Activated CD4-positive, alpha-beta T cell treated with anti-CD3 and anti-CD28 coated beads for 24 hours (primary cell): ENCODE data around the gene CDC20.

Experiments
- DNase-seq, 2 donors: peaks; one replicate each; pipeline ENCODE4 v3.0.0-alpha.2; 2020; ENCODE audit warnings: low read depth in 2 of 2

CDC20 gene

DNA sequence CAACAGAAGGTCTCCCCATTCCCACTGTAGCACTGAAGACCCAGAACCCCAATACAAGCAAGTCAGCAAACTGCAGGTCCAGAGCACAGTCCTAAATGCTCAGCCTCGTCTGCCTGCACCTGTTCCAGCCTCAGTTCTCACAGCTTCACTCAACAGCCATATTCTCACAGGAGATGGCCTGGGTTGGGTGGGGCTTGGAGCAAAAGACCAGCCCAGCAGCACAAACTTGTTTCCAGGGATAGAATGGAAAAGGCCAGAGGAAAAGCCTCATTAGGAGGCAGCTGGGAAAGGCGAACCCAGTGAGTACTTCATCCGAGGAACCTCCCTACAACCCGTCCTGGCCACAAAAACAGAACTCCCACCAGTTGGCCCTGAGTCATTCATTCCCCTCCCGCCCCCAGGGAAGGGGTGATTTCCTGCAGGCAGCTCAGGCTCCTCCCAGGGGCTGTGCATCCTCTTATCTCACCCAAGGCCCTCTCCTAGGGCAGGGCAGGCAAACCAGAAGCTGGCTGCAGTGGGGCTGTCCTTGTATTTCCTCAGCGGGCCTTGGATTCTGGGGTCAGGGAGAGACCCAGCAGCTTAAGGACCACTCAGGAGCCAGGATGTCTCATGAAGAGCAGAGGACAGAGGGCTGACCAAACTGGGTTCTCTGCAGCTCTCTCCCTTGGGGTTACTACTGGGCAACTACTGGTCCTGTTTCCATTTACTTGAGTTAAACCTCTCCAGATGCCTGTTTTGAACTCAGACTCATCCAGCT, 28.6 kb upstream of the CDC20 start:
- DNase-seq = peak; percentile 37 to 55

DNA sequence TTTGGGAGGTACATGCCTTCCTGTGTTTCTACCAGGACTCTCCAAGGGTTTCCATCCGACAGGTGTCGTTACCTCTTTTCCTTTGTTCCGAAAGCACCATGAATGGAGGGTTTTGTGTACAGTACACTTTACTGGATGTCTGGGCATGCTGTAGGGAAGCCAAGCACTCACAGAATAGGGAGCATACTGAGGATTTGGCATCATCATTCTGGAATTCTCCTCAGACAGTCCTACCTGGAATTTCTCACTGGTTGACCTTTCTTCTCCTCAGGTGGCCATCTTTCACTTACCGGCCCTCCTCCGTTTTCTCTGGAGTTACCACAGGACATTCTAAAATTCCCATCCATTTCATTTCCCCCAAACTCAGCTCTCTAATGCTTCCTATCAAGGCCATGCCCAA, 27.1 kb upstream of the CDC20 start:
- DNase-seq = no peak

DNA sequence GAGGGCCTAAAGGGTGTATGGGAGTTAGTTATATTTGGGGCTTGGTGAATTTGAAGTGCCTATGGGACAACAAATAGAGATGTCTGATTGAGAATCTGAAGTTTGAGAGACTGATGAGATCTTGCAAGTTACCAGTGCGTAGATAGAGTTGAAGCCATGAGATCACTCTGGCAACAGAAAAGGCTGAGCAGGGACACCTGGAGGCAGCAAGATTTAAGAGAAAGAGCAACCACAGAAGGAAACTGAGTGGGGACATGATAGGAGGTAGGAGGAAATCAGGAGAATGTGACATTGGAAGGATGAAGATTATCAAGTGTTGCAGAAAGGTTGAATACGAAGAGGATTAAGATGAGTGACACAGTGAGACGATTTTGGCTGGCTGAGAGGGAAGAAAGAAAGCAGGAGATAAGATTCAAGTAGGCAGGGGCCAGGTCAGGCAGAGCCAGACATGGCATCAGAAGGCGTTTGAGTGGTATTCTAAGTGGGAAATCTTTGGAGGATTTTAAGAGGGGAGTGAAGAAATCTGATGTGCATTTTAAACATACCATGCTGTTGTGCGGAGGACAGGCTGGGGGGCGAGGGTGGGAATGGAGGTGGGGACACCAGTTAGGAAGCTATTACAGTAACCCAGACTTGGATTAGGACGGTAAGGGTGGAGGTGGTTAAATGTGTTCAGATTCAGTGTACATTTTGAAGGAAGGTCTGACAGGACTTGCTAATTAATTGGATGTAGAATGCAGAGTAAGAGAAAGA, 24.2 kb upstream of the CDC20 start:
- no peak for DNase-seq

DNA sequence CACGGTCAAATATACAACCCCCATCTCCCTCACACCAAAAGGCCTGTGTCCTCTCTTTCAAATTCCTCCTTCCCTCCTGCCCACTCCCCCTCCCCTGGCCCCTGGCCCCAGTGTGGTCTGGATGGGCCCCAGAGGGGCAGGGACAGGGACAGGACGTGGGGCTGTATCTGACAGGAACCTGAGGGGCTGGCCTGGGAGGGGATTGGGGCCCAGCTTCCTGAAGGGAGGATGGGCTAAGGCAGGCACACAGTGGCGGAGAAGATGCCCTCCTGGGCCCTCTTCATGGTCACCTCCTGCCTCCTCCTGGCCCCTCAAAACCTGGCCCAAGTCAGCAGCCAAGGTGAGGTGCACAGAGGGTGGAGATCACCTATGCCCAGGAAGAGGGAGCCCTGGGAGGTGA, 21.2 kb upstream of the CDC20 start, which contains the start of gene MPL:
TSS of gene MPL (plus strand) at position 231 of the 400 bp plus-strand sequence. CDS start at position 262, 31 bp downstream.
- DNase-seq = no peak

DNA sequence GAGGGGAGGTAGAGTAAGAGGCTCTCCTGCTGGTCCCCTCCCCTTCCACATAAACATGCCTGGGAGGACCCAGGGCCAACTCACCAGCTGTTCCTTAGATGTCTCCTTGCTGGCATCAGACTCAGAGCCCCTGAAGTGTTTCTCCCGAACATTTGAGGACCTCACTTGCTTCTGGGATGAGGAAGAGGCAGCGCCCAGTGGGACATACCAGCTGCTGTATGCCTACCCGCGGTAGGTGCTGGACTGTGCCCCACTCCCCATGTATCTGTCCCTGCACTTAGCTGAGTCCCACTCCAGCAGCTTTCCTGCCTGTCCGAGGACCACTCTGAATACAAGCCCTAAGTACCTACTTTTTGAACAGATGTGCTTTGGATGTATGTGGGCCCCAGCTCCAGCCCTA, 20.8 kb upstream of the CDC20 start:
- no peak for DNase-seq

DNA sequence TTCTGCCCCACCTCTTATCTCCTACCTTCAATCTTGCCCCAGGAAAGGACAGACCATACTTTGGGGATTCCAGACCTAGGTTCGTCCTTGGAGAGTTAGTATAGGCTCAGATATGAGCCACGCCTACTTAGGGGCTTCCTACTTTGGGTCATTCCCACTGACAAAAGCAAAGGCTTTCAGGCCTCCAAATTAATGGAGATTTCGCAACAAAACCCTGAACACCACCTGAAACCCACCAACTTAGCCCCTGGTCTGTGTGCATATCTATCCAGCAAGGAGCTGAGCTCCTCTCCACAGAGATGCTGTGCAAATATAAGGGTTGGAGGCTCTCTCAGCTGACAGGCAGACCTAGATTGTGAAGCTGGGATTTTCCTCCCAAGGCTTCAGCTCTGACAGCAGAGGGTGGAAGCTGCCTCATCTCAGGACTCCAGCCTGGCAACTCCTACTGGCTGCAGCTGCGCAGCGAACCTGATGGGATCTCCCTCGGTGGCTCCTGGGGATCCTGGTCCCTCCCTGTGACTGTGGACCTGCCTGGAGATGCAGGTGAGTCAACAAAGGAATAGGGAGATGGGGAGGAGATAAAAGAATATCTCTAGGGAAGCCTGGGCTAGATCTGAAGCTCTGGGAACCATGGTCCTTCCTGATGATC, 19.1 kb upstream of the CDC20 start:
- no peak for DNase-seq

DNA sequence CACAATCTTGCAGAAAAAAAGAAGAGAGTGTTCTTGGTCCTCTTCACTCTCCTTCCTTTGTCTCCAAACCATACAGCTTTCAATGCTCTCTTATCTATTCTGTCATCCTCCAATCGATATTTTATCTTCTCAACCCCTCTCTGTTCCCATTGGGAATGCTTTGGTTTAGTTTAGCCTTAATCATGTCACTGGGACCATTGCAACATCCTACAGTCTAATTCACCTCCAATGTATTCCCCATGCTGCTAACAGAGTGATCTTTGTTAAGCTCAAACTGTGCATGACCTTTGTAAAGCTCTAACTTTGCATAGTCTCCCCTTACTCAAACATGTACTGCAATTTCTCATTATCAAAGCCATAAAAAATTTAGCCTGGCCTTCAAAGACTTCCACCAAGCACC, 18.2 kb upstream of the CDC20 start:
- DNase-seq = no peak

DNA sequence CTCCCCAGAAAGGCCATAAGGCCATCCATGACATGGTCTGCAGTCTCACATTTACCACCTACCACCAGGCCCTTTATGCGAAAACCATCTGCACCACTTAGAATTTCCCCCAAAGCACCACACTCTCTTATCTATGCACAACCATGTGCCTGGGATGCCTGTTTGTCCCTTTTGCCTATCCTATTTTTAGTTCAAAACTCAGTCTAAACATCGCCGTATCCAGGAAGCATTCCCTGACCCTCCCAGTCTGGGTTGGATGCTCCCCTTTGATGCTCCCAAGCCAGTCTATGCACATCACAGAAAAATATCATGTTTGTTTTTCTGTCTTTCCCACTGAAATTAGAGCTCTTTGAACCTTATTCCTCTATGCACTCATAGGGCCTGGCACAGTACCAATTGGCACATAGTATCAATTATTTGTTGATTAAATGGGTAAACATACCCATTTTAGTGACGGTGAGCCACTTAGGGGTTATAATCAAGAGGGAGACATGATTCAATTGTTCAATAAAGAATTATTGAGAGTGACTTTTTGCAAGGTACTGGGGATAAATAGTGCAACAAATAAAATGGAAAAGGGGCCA, 14.4 kb upstream of the CDC20 start:
- DNase-seq = no peak

DNA sequence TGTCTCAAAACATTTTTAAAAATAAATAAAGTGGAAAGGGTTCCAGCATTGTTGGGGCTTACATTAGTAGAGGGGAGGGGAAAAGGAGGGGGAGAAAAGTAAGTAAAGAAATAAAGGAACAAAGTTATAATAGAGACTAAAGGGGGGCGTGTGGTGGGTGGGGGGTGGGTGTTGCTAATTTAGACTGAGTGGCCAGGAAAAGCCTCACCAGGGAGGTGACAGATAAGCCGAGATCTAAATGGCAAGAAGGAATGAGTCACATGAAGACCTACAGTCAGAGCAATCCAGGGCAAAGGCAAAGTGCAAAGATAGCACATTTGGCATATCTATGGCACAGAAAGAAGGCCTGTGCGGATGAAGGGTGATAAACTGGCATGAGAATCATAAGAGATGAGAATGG, 13.7 kb upstream of the CDC20 start:
- no peak for DNase-seq

DNA sequence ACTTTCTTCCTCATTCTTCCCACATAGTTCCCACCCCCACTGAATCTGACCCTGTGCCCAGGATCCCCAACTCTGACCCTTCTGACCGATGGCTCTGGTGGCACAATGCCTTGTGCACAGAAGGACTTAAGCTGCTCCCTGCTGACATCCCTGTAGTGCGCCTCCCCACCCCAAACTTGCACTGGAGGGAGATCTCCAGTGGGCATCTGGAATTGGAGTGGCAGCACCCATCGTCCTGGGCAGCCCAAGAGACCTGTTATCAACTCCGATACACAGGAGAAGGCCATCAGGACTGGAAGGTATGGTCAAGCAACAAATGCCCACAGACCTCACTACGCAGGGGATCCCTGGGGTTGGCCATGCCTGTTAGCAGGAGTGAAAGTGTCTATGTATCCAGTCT, 12.1 kb upstream of the CDC20 start:
- no peak for DNase-seq

DNA sequence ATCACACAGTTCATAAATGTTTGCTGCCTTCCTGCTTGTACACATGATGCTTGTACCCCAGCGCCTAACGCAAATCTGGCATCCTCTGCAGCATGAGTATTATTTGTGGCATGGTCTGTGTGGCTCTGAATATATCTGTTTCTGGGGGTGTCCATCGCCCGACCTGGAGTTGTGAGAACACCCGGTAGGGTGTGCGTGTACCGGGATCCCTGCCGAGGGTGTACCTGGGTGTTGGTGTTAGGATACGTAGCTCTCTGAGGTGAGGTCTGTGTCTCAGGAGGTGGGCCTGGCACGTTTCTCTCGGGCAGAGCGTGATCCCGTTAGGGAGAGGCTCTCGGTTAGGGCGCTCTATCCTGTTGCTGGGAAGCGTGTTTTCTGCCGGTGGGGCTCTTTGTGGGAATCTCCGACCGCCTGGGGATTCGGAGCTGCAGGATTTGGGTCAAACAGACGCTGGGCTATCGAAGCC, 10.4 kb upstream of the CDC20 start:
- DNase-seq = no peak

DNA sequence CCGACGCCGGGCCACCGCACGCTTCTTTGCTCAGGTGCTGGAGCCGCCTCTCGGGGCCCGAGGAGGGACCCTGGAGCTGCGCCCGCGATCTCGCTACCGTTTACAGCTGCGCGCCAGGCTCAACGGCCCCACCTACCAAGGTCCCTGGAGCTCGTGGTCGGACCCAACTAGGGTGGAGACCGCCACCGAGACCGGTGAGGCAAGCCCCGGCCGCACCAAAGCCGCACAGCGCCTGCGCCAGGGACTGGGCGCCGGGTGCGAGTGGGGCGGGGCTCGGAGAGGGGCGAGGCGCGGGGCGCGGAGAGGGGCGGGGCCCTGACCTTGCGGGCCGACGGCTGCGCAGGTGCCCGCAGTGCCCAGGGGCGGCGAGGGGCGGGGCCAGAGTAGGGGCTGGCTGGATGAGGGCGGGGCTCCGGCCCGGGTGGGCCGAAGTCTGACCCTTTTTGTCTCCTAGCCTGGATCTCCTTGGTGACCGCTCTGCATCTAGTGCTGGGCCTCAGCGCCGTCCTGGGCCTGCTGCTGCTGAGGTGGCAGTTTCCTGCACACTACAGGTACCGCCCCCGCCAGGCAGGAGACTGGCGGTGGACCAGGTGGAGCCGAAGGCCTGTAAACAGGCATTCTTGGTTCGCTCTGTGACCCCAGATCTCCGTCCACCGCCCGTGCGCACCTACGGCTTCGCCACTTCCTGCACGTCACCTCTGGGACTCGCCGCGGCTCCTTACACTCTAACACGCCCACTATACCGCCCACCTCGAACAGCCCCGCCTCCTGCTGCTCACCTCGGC, 9.8 kb upstream of the CDC20 start:
- peak in 1 of 2 donors; percentile 37 for DNase-seq

DNA sequence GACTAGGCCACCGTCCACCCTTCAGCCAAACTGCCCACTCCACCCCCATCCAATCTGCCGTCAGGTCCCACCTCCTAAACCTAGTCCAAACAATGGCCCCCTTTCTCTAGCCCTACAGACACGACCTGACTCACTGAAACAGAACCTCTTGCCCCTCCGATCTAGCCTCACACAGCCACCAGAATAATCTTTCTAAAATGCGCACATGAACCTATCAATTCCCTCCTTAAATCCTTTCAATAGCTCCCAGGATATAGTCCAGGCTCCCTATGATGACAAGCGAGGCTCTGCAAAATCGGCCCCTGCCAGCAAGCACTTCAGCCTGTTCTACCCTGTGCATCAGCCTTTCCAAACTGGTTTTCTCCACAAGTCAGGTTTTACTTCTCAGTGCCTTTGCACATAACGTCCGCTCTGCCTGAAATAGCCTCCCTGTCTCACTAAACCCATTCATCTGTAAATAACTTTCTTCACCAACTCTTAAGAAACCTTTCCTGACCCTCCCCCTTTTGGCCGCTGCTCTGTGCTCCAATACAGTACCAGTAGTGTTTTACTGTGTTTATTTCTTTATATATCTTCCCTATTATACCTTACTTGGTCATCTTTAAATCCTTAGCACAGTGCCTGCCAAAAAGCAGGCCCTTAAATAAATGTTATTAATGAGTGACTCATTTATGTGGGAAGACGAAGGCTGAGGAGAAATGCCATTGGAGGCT, 9.0 kb upstream of the CDC20 start:
- DNase-seq = no peak

DNA sequence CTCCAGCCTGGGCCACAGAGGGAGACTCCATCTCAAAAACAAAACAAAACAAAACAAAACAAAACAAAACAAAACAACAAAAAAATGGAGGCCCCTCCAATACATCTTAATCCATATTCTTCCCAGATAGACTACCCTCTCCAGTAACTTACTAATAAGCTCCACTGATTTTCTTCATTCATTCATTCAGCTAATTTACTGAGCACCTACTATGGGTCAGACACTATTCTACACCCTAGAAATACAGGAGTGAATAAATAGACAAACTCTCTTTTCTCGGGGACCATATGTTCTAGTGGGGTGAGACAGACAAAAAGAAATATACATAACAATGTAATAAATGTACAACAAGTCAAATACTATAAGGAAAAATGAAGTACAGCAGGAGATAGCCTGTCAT, 7.8 kb upstream of the CDC20 start:
- DNase-seq = no peak

DNA sequence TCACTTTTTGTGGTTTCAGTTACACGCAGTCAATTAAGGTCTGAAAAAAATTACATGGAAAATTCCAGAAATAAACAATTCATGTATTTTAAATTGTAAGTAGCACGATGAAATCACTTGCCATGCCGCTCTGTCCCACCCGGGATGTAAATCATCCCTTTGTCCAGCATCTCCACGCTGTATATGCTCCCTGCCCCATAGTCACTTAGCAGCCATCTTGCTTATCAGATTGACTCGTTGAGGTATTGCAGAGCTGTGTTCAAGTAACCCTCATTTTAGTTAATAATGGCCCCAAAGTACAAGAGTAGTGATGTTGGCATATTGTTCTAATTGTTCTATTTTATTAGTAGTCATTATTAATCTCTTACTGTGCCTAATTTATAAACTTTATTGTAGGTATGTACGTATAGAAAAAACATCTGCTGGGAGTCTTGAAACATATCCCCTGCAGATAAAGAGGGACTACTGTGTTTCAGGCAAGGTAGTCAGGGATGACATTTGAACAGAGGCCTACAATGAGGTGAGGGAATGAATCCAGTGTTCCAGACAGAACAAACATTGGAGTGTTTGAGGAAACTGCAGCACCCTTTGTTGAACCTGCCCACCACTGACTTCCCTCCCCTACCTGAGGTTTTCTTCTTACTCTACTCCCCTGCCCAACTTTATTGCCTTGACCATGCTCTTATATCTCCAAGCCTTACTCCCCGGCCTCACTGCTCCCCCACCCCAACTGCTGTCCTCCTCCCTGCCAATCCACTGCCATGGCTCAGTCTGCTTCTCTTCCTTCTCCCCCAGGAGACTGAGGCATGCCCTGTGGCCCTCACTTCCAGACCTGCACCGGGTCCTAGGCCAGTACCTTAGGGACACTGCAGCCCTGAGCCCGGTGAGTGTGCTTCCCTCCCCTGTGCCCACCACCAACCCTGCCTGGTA, 7.1 kb upstream of the CDC20 start:
- DNase-seq = no peak

DNA sequence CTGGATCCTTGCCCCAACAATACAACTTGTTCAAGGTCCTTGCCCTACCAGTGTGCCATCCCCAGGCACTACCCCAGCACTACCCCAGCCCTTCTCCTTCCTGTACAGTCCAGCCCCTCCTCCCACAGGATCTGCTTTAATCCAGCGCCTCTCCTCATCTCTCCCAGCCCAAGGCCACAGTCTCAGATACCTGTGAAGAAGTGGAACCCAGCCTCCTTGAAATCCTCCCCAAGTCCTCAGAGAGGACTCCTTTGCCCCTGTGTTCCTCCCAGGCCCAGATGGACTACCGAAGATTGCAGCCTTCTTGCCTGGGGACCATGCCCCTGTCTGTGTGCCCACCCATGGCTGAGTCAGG, 6.5 kb upstream of the CDC20 start:
- no peak for DNase-seq

DNA sequence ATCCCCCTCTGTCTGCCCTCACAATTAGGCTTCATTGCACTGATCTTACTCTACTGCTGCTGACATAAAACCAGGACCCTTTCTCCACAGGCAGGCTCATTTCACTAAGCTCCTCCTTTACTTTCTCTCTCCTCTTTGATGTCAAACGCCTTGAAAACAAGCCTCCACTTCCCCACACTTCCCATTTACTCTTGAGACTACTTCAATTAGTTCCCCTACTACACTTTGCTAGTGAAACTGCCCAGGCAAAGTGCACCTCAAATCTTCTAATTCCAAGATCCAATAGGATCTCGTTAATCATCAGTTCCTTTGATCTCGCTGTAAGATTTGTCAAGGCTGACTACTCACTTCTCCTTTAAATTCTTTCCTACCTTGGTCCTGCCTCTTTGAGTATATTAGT, 5.9 kb upstream of the CDC20 start:
- DNase-seq = no peak

DNA sequence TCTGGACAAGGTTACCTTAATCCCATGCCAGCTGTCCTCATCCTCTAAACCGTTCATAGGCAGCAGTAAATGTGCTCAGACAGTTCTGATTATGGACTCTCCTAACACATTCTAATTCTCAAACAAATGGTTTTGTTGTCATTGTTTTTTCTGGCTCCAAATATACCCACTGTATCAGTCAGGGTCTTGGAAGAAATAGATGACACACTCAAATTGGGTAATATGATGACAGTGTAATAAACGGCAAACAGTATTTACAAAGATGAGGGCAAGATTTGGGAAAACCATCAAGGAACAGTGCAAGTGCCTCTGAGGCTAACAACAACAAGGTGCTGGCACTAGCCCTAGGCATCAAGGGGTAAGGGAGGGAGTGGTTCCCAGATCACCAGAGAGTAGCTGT, 4.3 kb upstream of the CDC20 start:
- no peak for DNase-seq

DNA sequence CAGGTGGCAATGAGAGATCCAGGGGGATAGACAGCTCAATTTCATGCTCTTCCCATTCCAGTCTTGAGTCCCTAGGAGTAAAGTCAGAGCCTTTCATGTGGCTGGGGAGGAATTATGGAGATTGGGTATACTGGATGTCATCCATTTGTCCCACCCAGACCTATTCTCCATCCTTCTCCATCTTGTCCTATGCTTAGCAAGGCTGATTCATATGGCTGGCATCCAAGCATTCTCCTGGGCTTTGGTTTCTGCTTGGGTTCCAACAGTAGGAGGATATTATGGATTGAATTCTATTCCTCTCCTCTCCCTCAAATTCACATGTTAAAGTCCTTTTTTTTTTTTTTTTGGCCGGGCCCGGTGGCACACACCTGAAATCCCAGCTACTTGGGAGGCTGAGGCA, 3.8 kb upstream of the CDC20 start:
- DNase-seq = no peak

DNA sequence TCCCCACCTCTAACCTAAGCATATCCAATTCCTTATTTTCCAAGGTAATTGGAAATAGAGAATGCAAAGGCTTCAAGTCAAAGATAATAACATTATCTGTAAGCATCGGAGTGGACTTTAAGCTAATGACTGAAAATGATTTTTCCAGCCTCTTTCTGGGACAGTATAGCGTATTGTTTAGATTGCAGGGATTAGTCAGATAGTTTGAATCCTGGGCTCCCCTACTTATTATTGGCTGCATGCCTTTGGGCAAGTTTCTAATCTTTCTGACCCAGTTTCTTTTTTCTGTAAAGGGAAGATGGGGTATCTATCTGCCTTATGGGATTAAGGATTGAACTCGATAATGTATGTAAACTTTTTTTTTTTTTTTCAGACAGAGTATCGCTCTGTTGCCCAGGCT, 1.5 kb upstream of the CDC20 start:
- DNase-seq = no peak
